Measurements from ENCODE around the gene PVALB.

The PVALB gene

DNA sequence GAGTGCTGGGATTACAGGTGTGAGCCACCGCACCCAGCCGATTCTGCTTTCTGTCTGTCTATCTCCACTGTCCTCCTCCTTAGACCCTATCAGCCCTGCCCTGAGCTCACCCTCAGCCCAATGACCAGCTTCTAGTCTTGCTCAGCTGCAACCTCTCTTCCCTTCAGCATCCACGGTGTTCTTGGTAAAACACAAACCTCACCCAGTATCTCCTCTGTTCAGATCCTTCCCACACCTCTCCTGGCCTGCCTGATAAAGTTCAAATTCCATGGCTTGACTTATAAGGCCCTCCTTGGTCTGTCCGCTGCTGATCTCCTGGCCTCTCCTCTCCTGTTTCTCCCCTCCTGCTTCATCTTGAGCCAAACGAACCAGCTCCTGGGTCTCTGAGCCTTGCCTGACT, 29.4 kb upstream of the PVALB start:
- no peak for FAIRE-seq
- TF ChIP-seq, protein P1, sequence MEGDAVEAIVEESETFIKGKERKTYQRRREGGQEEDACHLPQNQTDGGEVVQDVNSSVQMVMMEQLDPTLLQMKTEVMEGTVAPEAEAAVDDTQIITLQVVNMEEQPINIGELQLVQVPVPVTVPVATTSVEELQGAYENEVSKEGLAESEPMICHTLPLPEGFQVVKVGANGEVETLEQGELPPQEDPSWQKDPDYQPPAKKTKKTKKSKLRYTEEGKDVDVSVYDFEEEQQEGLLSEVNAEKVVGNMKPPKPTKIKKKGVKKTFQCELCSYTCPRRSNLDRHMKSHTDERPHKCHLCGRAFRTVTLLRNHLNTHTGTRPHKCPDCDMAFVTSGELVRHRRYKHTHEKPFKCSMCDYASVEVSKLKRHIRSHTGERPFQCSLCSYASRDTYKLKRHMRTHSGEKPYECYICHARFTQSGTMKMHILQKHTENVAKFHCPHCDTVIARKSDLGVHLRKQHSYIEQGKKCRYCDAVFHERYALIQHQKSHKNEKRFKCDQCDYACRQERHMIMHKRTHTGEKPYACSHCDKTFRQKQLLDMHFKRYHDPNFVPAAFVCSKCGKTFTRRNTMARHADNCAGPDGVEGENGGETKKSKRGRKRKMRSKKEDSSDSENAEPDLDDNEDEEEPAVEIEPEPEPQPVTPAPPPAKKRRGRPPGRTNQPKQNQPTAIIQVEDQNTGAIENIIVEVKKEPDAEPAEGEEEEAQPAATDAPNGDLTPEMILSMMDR (IDR thresholded peaks at IDR 0.05; ENCODE audit: insufficient read depth, missing control alignments), result no peak
- no peak for DNase-seq (ENCODE audit: insufficient read length, low spot score)

DNA sequence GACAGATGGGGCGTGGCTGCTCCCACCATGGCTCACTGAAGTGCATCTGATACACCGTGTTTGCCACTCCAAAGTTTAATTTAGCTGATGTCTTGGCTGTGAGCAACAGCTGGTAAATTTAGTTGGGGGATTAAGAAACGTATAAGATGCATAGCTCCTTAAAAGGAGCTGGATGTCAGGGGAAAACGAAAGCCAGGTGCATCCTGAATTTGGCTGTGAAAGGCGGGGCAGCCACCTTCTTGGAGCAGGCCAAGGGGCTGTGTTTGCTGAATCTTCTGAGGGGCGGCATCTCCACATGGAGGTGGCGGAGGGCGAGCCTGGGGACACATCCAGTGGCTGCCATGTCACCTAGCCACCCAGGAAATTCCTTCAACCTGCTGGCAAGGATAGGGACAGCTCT, 23.3 kb upstream of the PVALB start:
- DNase-seq (ENCODE audit: insufficient read length, low spot score), result no peak
- FAIRE-seq, result no peak

DNA sequence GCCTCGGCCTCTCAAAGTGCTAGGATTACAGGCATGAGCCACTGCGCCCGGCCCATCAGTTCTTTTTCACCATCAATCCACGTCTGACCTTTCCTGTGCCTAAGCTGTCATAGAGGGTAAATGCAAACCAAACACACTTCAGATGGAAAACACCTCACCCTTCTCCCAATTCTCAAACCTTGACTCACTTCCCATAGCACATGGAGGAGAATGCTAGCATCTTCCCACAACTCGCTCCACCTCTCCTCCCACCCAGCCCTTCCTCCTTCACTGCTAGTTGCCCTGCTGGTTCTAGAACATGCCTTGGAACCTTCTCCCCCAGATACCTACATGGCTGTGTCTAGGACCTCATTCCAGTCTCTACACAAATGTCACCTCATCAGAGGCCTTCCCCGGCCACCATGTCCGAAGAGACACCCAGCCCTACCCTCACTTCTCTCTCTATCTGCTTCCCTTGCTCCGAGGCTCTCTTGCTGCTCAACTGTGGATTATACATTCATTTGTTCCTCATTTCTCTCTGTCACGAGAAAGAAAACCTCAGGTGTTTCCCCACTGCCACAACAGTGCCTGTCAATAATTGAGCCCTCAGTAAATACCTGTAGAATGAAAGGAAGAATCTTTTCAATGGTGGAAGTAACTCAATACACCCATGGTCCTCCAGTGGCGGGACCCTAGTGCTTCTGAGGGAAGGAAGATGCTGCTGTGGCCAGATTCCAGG, 22.7 kb upstream of the PVALB start:
- FAIRE-seq (no peak), DNase-seq (ENCODE audit: insufficient read length, low spot score) (no peak)
- TF ChIP-seq, protein P1 (IDR thresholded peaks at IDR 0.05; ENCODE audit: insufficient read depth, missing control alignments), result no peak

More for the DNA sequence above, 23.3 kb upstream of the PVALB start:
- TF ChIP-seq, protein P1 (IDR thresholded peaks at IDR 0.05; ENCODE audit: insufficient read depth, missing control alignments), result no peak

DNA sequence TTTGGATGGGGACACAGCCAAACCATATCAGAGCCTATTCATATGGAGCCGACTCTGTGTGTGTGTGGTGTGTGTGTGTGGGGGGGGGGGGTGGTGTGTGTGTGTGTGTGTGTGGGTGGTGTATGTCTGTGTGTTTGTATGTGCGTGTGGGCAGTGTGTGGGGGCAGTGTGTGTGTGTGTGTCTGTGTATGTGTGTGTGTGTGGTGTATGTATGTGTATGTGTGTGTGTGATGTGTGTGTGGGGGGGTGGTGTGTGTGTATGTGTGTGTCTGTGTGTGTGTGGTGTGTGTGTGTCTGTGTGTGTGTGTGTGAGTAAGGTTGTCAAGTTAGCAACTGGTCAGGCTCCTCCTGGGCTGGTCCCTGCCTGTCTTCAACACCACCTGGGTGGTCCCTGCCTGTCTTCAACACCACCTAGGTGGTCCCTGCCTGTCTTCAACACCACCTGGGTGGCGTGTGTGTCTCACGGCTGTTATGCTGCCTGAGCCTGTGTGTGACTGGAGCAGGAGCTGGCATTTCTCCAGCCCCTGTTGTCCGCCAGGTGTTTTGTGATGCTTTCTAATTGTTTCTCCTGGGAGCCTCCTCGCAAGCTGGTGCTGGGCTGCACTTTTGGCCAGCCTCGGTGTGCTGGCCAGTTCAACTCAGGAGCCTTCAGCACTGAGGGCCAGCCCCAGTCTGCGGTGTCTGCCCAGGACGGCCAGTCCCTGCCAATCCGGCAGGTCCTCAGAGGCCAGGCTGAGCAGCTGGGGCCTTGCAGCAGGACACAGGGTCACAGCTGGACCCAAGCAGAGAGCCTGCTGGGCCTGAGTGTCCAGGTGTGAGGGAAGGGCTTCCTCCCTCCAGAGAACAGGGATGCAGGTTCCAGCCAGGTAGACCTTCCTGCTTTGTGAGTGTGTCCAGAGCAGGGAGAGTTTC, 21.5 kb upstream of the PVALB start:
- DNase-seq (ENCODE audit: insufficient read length, low spot score) (no peak), FAIRE-seq (no peak)
- TF ChIP-seq, protein P1 (IDR thresholded peaks at IDR 0.05; ENCODE audit: insufficient read depth, missing control alignments), result no peak

DNA sequence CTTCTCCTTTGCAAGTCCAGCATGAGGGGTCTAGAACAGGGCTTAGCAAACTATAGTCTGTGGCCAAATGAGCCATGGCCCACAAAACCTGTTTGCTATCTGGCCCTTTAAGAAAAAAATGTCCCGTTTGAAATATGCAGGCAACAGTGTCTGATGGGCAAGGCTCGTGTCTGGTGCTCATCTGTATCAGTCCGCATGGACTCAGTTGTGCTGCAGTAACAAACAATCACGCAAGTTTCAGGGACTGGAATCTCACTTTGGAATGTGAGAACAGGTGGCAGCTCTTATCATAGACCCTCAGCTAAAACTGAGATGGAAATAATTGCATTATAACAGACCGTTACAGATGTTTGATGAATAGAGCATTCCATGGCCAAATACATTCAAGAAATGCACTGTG, 19.1 kb upstream of the PVALB start:
- no peak for FAIRE-seq

DNA sequence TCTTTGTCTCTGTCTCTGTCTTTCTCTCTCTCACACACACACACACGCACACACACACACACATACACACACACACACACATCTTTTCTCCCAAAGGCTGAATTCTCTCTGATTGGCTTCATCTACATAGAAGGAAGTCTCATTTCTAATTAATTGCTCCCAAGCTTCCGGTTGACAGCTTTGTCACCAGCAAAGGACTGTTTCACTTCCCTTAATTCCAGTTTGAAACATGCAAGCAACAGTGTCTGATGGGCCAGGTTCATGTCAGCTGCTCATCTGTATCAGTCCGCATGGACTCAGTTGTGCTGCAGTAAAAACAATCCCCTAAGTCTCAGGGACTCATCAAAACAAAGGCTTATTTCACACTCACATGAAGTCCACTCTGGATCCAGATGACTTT, 16.2 kb upstream of the PVALB start:
- DNase-seq (ENCODE audit: insufficient read length, low spot score) (no peak), FAIRE-seq (no peak)
- TF ChIP-seq, protein P1 (IDR thresholded peaks at IDR 0.05; ENCODE audit: insufficient read depth, missing control alignments), result no peak

More for the DNA sequence above, 19.1 kb upstream of the PVALB start:
- DNase-seq (ENCODE audit: insufficient read length, low spot score), result no peak
- TF ChIP-seq, protein P1 (IDR thresholded peaks at IDR 0.05; ENCODE audit: insufficient read depth, missing control alignments), result no peak

All from D721Med (cell line).